AG20443 (cell line): Measurements from ENCODE around the gene ASTN2.
"Not testable (repeated sequence)": the region's sequence is repeated elsewhere in the genome, so short reads cannot be mapped to it uniquely, and the experiment has no call there.

Experiments
- DNase-seq: peaks from one replicate; pipeline ENCODE4 v3.0.0; 2012; ENCODE audit warnings: low spot score, mixed read lengths

Gene ASTN2

GRCh38 chr9:116924462-116925110 lies 490.3 kb downstream of the ASTN2 start:
- no peak for DNase-seq

DNA sequence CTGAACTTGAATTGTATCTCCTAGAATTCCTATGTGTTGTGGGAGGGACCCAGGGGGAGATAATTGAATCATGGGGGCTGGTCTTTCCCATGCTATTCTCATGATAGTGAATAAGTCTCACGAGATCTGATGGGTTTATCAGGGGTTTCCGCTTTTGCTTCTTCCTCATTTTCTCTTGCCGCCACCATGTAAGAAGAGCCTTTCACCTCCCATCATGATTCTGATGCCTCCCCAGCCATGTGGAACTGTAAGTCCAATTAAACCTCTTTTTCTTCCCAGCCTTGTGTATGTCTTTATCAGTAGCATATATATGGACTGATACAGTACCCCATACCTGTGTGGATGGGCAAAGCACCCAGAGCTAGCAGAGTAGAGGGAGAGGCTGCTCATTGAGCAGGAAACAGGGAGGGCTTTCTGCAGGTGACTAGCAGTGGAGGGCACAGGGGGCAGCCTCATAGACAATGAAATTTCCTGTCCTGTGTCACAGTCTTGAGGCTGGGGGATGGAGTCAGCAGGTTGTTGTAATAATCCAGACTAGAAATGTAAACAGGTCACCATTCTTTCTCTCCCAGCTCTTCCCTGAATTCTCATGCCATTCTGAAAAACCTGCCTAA lies 496.9 kb downstream of the ASTN2 start:
- DNase-seq = not testable (repeated sequence)

GRCh38 chr9:116913536-116913935 lies 501.3 kb downstream of the ASTN2 start:
- DNase-seq = no peak

- DNase-seq = no peak
Observed at GRCh38 chr9:116910201-116910600, 504.7 kb downstream of the ASTN2 start.

DNA sequence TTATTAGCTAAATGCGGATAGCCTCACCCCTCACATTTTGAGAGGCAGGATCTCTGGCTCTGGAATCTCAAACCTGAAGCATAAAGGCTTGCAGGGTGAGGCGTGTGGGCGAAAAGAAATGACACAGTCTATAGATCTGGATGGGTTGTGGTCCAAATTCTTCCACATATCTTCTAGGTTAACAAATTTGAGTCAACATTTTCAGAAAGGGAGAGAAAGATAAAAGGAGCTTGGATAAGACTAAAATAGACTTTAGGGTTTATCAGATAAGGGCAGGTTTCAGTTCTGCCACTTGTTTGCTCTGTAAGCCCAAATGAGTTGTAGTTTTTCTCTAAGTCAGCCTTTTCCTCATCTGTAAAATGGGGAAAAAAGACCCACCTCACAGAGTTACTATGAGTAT lies 506.9 kb downstream of the ASTN2 start:
- DNase-seq = no peak

GRCh38 chr9:116905171-116905588 lies 509.7 kb downstream of the ASTN2 start:
- no peak for DNase-seq

DNA sequence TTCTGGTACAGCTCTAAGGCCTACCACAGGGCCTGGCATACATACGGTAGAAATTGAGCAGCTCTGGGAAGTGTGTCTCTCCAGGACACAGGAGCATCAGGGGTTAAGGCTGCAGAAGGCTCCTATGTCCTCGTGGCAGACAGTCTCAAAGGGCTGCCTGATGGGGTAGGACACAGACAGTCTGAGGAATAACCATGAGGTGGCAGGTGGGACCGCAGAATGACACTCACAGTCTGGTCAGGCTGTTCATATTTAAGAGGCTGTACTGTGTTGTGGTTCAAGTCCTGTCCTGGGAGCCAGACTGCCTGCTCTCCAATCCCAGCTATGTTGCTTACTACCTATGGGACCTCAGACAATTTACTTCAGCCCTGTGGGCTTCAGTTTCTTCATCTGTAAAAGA lies 510.7 kb downstream of the ASTN2 start:
- no peak for DNase-seq

- no peak for DNase-seq
Observed at GRCh38 chr9:116901260-116901659, 513.6 kb downstream of the ASTN2 start.

GRCh38 chr9:116900543-116900942 lies 514.3 kb downstream of the ASTN2 start:
- DNase-seq = no peak

GRCh38 chr9:116900007-116900367 lies 514.9 kb downstream of the ASTN2 start:
- no peak for DNase-seq

DNA sequence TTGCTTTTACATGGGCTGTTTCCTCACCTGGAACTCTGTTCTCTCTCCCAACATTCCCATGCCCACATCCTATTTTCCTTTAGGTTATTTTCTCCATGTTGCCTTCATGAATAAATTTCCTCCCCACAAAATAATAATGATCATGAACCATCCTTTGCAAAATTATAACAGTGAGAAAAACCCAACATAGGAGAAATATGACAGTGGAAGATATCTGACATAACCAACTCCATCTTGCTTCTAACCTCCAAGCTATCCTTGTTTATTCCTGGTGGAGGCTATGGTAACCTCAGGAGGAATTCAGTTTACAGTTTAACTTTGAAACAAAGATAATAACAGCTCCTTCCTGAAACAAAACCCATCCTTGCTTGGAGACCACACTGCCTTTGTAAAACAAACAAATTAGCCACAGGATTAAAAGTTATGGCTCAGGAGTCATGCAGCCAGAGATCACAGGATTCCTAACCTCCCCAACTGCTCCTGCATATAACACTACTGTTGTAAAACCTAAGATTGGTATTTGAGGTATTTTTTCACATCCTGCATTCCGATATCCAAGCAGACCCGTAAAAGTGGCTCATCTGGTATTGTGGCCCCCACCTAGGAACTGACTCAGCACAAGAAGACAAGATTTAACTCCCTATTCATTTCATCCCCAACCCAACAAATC lies 515.4 kb downstream of the ASTN2 start:
- DNase-seq = no peak

- DNase-seq = not testable (repeated sequence)
Observed at GRCh38 chr9:116898131-116898530, 516.7 kb downstream of the ASTN2 start.

- DNase-seq = no peak
Observed at GRCh38 chr9:116897201-116897600, 517.7 kb downstream of the ASTN2 start.

GRCh38 chr9:116895961-116896360 lies 518.9 kb downstream of the ASTN2 start:
- no peak for DNase-seq

DNA sequence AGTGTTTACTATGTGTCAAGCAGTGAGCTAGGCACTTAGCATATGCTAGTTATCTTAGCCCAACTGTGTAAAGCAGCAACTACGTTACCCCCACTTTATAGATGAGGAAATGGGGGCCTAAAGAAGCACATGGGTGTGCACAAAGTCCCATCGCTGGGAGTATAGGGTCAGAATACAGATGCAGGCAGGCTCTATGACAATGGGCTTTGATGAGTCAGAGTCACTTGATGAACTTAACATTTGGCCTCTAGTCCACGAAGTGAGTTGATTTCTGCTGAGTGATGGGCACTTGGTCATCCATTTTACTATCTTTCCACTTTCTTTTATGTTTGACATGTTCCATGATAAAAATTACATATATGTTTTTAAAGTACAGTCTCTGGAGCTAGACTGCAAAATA lies 523.4 kb downstream of the ASTN2 start:
- DNase-seq = no peak

- not testable (repeated sequence) for DNase-seq
Observed at GRCh38 chr9:116888476-116888875, 526.4 kb downstream of the ASTN2 start.

- DNase-seq = no peak
Observed at GRCh38 chr9:116888066-116888465, 526.8 kb downstream of the ASTN2 start.

- no peak for DNase-seq
Observed at GRCh38 chr9:116883676-116884075, 531.2 kb downstream of the ASTN2 start.

- DNase-seq = no peak
Observed at GRCh38 chr9:116877072-116877471, 537.8 kb downstream of the ASTN2 start.

DNA sequence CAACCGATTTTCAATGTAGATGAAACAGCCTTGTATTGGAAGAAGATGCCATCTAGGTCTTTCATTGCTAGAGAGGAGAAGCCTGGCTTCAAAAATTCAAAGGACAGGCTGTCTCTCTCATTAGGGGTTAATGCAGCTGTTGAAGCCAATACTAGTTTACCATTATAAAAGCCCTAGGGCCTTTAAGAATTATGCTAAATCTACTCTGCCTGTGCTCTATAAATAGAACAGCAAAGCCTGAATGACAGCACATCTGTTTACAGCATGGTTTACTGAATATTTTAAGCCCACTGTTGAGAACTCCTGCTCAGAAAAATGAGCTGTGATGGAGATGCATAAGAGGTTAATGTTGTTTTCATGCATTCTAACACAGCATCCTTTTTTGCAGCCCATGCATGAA lies 539.3 kb downstream of the ASTN2 start:
- DNase-seq = no peak

- no peak for DNase-seq
Observed at GRCh38 chr9:116873937-116874914, 540.6 kb downstream of the ASTN2 start.

DNA sequence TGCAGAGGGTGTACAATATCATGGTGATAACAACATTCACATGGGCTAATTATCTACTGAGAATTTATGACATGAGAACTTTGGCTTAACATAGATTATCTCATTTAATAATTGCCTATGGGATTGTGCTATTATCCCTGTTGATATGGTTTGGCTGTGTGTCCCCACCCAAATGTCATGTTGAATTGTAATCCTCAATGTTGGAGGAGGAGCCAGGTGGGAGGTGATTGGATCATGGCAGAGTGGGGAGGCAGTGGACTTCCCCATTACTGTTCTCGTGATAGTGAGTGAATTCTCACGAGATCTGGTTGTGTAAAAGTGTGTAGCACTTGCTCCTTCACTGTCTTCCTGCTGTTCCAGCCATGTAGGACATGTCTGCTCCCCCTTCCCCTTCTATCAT lies 541.4 kb downstream of the ASTN2 start:
- DNase-seq = no peak
